Measurements from ENCODE around the gene PSD4.

PSD4 gene

GRCh38 chr2:113229795-113230194 is 56.0 kb downstream of the PSD4 start:
- DNase-seq (ENCODE audit: low read depth) = no peak
- no peak overlapping the region for H3K4me3 ChIP-seq (replicated peaks; ENCODE audit: low read depth, low read length)
- TF ChIP-seq, protein P1, sequence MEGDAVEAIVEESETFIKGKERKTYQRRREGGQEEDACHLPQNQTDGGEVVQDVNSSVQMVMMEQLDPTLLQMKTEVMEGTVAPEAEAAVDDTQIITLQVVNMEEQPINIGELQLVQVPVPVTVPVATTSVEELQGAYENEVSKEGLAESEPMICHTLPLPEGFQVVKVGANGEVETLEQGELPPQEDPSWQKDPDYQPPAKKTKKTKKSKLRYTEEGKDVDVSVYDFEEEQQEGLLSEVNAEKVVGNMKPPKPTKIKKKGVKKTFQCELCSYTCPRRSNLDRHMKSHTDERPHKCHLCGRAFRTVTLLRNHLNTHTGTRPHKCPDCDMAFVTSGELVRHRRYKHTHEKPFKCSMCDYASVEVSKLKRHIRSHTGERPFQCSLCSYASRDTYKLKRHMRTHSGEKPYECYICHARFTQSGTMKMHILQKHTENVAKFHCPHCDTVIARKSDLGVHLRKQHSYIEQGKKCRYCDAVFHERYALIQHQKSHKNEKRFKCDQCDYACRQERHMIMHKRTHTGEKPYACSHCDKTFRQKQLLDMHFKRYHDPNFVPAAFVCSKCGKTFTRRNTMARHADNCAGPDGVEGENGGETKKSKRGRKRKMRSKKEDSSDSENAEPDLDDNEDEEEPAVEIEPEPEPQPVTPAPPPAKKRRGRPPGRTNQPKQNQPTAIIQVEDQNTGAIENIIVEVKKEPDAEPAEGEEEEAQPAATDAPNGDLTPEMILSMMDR (IDR thresholded peaks at IDR 0.05; ENCODE audit: low read length, missing control alignments) = no peak

DNA sequence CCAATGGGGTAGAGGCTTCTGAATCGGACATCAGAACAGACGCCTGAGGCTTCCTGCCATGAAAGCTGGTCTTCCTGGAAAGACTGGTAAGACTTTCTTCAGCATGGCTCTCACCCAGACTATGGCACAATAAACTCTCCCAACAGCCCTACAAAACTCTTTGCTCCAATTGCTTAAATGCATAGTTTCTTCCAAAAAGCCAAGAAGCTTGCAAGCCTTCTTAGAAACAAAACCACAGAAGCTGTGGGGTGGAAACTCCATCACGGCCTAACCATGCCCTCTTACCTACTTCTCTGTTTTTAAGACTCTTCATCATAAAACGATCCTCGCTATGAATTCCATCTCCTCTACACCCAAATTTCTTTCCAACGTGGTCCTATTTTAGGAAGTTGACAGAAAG is 56.8 kb downstream of the PSD4 start:
- TF ChIP-seq, protein P1 (IDR thresholded peaks at IDR 0.05; ENCODE audit: low read length, missing control alignments) = no peak

DNA sequence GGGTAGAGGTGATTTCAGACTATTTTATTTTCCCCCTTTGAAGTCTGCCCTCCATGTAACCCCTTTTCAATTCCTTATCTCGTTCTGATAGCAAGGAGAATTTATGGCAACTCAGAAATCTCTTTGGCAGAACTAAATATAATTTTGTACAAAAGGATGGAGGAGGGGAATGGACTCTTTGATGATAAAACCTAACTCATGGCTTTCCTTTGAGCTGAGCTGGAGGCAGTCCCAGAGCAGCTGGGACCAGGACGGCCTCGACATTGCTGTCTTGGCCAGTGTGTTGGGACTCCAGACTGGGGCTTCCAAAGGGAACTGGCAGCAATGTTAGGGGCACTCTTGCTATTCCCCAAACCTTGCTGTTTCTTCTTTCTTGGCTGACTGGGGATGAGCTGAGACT is 57.3 kb downstream of the PSD4 start:
- no peak overlapping the region for H3K4me3 ChIP-seq (replicated peaks; ENCODE audit: low read depth, low read length)
- TF ChIP-seq, protein P1 (IDR thresholded peaks at IDR 0.05; ENCODE audit: low read length, missing control alignments) = no peak
- no peak for DNase-seq (ENCODE audit: low read depth)

More for the DNA sequence above, 56.8 kb downstream of the PSD4 start:
- DNase-seq (ENCODE audit: low read depth) = no peak
- no peak overlapping the region for H3K4me3 ChIP-seq (replicated peaks; ENCODE audit: low read depth, low read length)

GRCh38 chr2:113232123-113232522 is 58.4 kb downstream of the PSD4 start:
- H3K4me3 ChIP-seq (replicated peaks; ENCODE audit: low read depth, low read length) = no peak overlapping the region
- TF ChIP-seq, protein P1 (IDR thresholded peaks at IDR 0.05; ENCODE audit: low read length, missing control alignments) = no peak
- no peak for DNase-seq (ENCODE audit: low read depth)

DNA sequence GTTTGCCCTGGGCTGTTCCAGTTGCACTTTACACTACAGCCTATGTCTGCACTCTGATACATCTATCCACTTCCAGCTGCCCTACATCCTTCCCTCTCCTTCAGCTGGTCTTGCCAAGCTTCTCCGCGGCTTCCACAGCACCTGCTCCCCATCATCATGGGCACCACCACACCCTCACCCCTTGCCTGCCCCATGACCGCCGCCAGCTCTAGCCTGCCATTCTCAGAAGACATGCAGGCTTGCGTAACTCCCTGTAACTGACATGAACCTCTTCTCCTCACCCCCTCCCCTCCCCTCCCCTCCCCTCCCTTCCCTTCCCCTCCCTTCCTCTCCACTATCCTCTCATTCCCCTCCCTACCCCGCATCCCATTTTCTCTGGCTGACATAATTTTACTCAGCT is 59.0 kb downstream of the PSD4 start:
- no peak for DNase-seq (ENCODE audit: low read depth)
- H3K4me3 ChIP-seq (replicated peaks; ENCODE audit: low read depth, low read length) = no peak overlapping the region
- TF ChIP-seq, protein P1 (IDR thresholded peaks at IDR 0.05; ENCODE audit: low read length, missing control alignments) = no peak

DNA sequence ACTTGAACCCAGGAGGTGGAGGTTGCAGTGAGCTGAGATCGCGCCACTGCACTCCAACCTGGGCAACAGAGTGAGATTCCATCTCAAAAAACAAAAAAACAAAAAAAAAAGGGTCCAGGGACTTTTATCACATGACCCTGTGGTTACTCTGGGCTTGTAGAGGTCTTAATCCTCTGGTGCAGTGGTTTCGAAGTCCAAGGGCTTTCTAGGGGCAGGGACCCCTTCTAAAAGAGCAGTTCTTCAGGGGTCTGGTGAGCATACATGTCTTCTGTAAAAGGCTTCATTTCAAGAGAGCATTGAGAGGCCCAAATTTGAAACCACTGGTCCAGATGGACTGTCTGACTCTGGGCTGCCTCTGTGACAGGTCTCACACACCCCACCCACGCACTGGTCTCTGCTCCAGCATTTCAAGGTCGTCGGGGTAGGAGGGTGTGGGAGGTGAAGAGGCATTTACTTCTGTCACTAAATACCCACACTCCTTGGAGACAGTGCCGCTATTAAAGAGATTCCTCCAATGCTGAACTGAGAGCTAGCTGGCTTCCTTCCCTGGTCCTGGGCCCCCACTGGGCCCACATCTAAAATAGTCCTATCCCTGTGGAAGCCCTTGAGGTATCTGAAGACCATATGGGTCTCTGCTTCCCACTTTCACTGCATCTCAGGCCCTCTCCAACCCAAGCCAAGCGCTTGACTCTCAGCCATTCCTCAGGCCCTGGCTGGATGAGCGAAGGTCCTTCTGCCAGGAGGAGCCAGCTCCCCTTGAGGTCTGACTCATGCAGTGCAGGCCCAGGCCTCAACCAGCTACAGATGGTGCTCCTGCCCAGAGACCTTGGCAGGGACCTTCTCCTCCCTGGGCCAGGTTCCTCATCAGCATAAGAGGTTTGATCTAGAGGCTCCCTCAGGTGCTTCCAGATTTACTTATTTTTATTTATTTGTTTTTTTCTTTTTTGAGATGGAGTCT is 60.1 kb downstream of the PSD4 start:
- peak; percentile 30 for DNase-seq (ENCODE audit: low read depth)
- TF ChIP-seq, protein P1 (IDR thresholded peaks at IDR 0.05; ENCODE audit: low read length, missing control alignments) = peak; percentile 20

More for the DNA sequence above, 60.1 kb downstream of the PSD4 start:
- H3K4me3 ChIP-seq (replicated peaks; ENCODE audit: low read depth, low read length) = no peak overlapping the region
